K562 (cell line): ENCODE measurements around the gene FITM1. TPM values are rescaled to one million over a fixed set of nuclear protein-coding genes. Genes with fewer than 3 reads are reported as not detected.

ENCODE experiments used
- ATAC-seq: fragments of 200-7000 bp; cut with Tn5 transposase; 3 replicates; pipeline ENCODE4 v1.9.1; 2020; ENCODE audit warnings: moderate library complexity
- BruUV-seq: library from RNA; stranded (reverse); fragments of 400-500 nt; replicated peaks from 2 replicates; lab custom pipeline; 2021; lab: Mats Ljungman, UMichigan
- CTCF ChIA-PET: fragments of 300-600 bp; formaldehyde crosslinking; extraction: SDS; loops from one replicate; lab custom pipeline; 2021; ENCODE audit warnings: low intra/inter-chr PET ratio; lab: Yijun Ruan, JAX
- POLR2A ChIA-PET: fragments of 300-600, 350-650 bp; sonication (Branson Sonifier 250); formaldehyde crosslinking; extraction: SDS; loops from one replicate; lab custom pipeline; 2021; ENCODE audit warnings: antibody characterized with exemption, inconsistent platforms; lab: Yijun Ruan, JAX
- DNase-seq, 4 experiments: peaks; one replicate each; pipeline versions ENCODE4 v3.0.0 to v3.0.0-alpha.2; 2011 to 2018; ENCODE audit warnings: low spot score in 3 of 4, mixed read lengths in 3 of 4; ENCODE audit errors: extremely low read depth in 1 of 4
- FAIRE-seq: peaks from 2 replicates; lab custom pipeline; 2011; peaks lifted over from hg19 to GRCh38; lab: Jason Lieb, UNC
- H2AFZ ChIP-seq: 2 replicates; pipeline ENCODE4 v1.6.0; 2011; ENCODE audit warnings: low read depth, low read length, control low read depth, inconsistent platforms
- H3K27ac ChIP-seq: fragments of 200-600 bp; 3 replicates; pipeline ENCODE4 v1.8.0; 2011; ENCODE audit warnings: low read depth, mild to moderate bottlenecking, control low read depth, inconsistent platforms, low read length, moderate library complexity, mixed read lengths; ENCODE audit errors: extremely low read depth
- H3K27me3 ChIP-seq, 2 experiments: fragments of 300-600 bp in 1 of 2; 2 replicates in 1 of 2; 3 replicates in 1 of 2; pipeline versions ENCODE4 v1.6.0 to v1.8.0; 2011; ENCODE audit warnings: inconsistent platforms in 2 of 2, low read length in 2 of 2, mild to moderate bottlenecking in 1 of 2, mixed read lengths in 1 of 2, moderate library complexity in 1 of 2; ENCODE audit not compliant: control insufficient read depth in 2 of 2, insufficient read depth in 2 of 2
- H3K36me3 ChIP-seq: fragments of 300-600 bp; 3 replicates; pipeline ENCODE4 v1.8.0; 2011; ENCODE audit warnings: mild to moderate bottlenecking, low read length, inconsistent platforms; ENCODE audit not compliant: control insufficient read depth, insufficient read depth
- H3K4me1 ChIP-seq, 2 experiments: fragments of 200-600 bp in 1 of 2; replicated peaks in 1 of 2; 2 replicates in 1 of 2; 3 replicates in 1 of 2; pipeline versions ENCODE4 v1.5.1 to v1.8.0; 2011; ENCODE audit warnings: inconsistent platforms in 2 of 2, low read length in 2 of 2, mild to moderate bottlenecking in 1 of 2, mixed read lengths in 1 of 2, moderate library complexity in 1 of 2; ENCODE audit not compliant: control insufficient read depth in 2 of 2, insufficient read depth in 2 of 2
- H3K4me2 ChIP-seq: 2 replicates; pipeline ENCODE4 v1.6.1; 2011; ENCODE audit warnings: low read length, control low read depth, inconsistent platforms, mixed read lengths; ENCODE audit not compliant: insufficient read depth
- H3K4me3 ChIP-seq: fragments of 200-600 bp; sonication (generic), shearing (Covaris generic); 2 replicates; pipeline ENCODE4 v1.5.1; 2016; ENCODE audit warnings: control low read depth, inconsistent platforms
- H3K79me2 ChIP-seq: fragments of 200-600 bp; 3 replicates; pipeline ENCODE4 v1.8.0; 2011; ENCODE audit warnings: low read length, inconsistent platforms; ENCODE audit not compliant: control insufficient read depth, insufficient read depth
- H3K9ac ChIP-seq, 2 experiments: 2 replicates each; pipeline versions ENCODE4 v1.6.0 to v1.6.1; 2011; ENCODE audit warnings: low read depth in 2 of 2, low read length in 2 of 2, control low read depth in 1 of 2, inconsistent platforms in 1 of 2, mild to moderate bottlenecking in 1 of 2, mixed read lengths in 1 of 2; ENCODE audit not compliant: insufficient read depth in 1 of 2
- H3K9me1 ChIP-seq: one replicate; pipeline ENCODE4 v1.6.0; 2011; ENCODE audit warnings: inconsistent platforms, mild to moderate bottlenecking, low read length, moderate library complexity; ENCODE audit not compliant: control insufficient read depth, insufficient read depth
- H3K9me3 ChIP-seq: replicated peaks from 2 replicates; pipeline ENCODE4 v1.5.1; 2011; ENCODE audit warnings: low read depth, low read length, inconsistent platforms; ENCODE audit not compliant: control insufficient read depth, insufficient read depth
- H4K20me1 ChIP-seq: replicated peaks from 2 replicates; pipeline ENCODE4 v1.6.1; 2011; ENCODE audit warnings: low read length, inconsistent platforms, mixed read lengths; ENCODE audit not compliant: control insufficient read depth, insufficient read depth
- ETV5 ChIP-seq: sonication (generic); formaldehyde crosslinking; IDR thresholded peaks from 2 replicates; pipeline ENCODE4 v1.4.0; 2020; ENCODE audit warnings: low read depth, mild to moderate bottlenecking, missing genetic modification reagents
- HOXB6 ChIP-seq: fragments of 250-450 bp; sonication (Bioruptor Pico); IDR thresholded peaks from 2 replicates; pipeline ENCODE4 v1.5.1; 2022; ENCODE audit warnings: mild to moderate bottlenecking, borderline replicate concordance
- MYNN ChIP-seq, 2 experiments: sonication (generic); formaldehyde crosslinking in 1 of 2; IDR thresholded peaks; 2 replicates each; pipeline versions ENCODE4 v1.5.0 to v1.6.1; 2016 to 2020; ENCODE audit warnings: antibody characterized with exemption in 1 of 2, missing genetic modification reagents in 1 of 2
- POLR2H ChIP-seq: IDR thresholded peaks from 2 replicates; pipeline ENCODE4 v1.6.1; 2016; ENCODE audit warnings: missing genetic modification characterization, low read depth, mild to moderate bottlenecking, control low read depth, missing compliant biosample characterization, moderate library complexity
- RBM25 ChIP-seq: fragments of 200-400 bp; formaldehyde crosslinking; IDR thresholded peaks from 2 replicates; pipeline ENCODE4 v1.6.1; 2018; ENCODE audit warnings: low read length, low read depth, moderate library complexity; ENCODE audit not compliant: severe bottlenecking
- RFX5 ChIP-seq: IDR thresholded peaks from 2 replicates; pipeline ENCODE4 v1.6.1; 2011; ENCODE audit warnings: low read depth, mild to moderate bottlenecking, improper control_type of control experiment, low read length
- SNRNP70 ChIP-seq: fragments of 200-400 bp; formaldehyde crosslinking; optimal IDR thresholded peaks from 2 replicates; pipeline ENCODE3; 2017; ENCODE audit warnings: low read depth, low read length
- SRSF3 ChIP-seq: fragments of 200-400 bp; formaldehyde crosslinking; IDR thresholded peaks from 2 replicates; pipeline ENCODE4 v1.6.1; 2016; ENCODE audit warnings: mild to moderate bottlenecking, low read length, moderate library complexity; ENCODE audit not compliant: insufficient read depth
- STAT5B ChIP-seq: fragments of 250-450 bp; sonication (Bioruptor Pico); IDR thresholded peaks from 2 replicates; pipeline ENCODE4 v1.8.0; 2021; ENCODE audit warnings: mild to moderate bottlenecking, inconsistent platforms
- TAF9B ChIP-seq: fragments of 450-650 bp; IDR thresholded peaks from 2 replicates; pipeline ENCODE4 v1.6.1; 2018; ENCODE audit warnings: mild to moderate bottlenecking; ENCODE audit not compliant: partially characterized antibody
- ZNF436 ChIP-seq: fragments of 250-450, 450-650 bp; sonication (Bioruptor Pico); formaldehyde crosslinking; IDR thresholded peaks from 2 replicates; pipeline ENCODE4 v1.7.0; 2020; ENCODE audit warnings: mild to moderate bottlenecking
- ZNF717 ChIP-seq: fragments of 250-450 bp; sonication (Bioruptor Pico); IDR thresholded peaks from 2 replicates; pipeline ENCODE4 v1.5.0; 2021
- ZNF77 ChIP-seq: fragments of 250-450 bp; sonication (Bioruptor Pico); IDR thresholded peaks from 2 replicates; pipeline ENCODE4 v1.5.0; 2020
- WGBS: fragments of 100-300 bp; shearing (Covaris generic); methylation state at CpG from one replicate; pipeline ENCODE4 v1.1.6; 2016; ENCODE audit warnings: low coverage, mixed read lengths; ENCODE audit not compliant: insufficient coverage; ENCODE audit errors: missing lambda C conversion rate; 5-methylcytosine and 5-hydroxymethylcytosine counted together
- in situ Hi-C: fragments of 300-500 bp; cut with MboI; formaldehyde crosslinking; loops from 4 replicates; pipeline ENCODE4 v1.15.0; 2018; ENCODE audit warnings: inconsistent platforms, mixed read lengths
- intact Hi-C: fragments of 100-400 bp; cut with micrococcal nuclease; formaldehyde crosslinking; loops from 2 replicates; pipeline ENCODE4 v1.14.2; 2022
- polyA plus RNA-seq, 8 experiments: library from polyadenylated mRNA; depleted of rRNA in 4 of 8; stranded (reverse) in 5 of 8; unstranded in 3 of 8; fragments of >200 nt; fragmentation: Nextera tagmentation in 2 of 8; fragmentation: Illumina TruSeq in 1 of 8; extraction: Ambion mirVana in 2 of 8; extraction: Trizol in 1 of 8; gene quantifications; 2 replicates each; pipeline versions ENCODE4 v1.2.1 to v1.2.3, GENCODE V29; 2011 to 2014; ENCODE audit warnings: inconsistent platforms in 1 of 8, missing spikeins in 1 of 8
- total RNA-seq, 7 experiments: library from RNA; depleted of rRNA in 6 of 7; stranded (reverse); fragments of >200 nt in 6 of 7; fragmentation: Illumina TruSeq in 2 of 7; extraction: Trizol in 2 of 7; gene quantifications; 2 replicates each; pipeline versions ENCODE4 v1.2.1 to v1.2.3, GENCODE V29; 2011 to 2021; ENCODE audit warnings: low replicate concordance in 1 of 7
- TF ChIP-seq, protein P1 (sequence below), 2 experiments: fragments of 200-800 bp in 1 of 2; sonication (Bioruptor generic) in 1 of 2; sonication (generic) in 1 of 2; formaldehyde crosslinking in 1 of 2; IDR thresholded peaks in 1 of 2; conservative IDR thresholded peaks in 1 of 2; 2 replicates each; pipeline versions ENCODE4 v1.5.0 to v1.6.1; 2016 to 2020; ENCODE audit warnings: missing compliant biosample characterization in 1 of 2, missing genetic modification characterization in 1 of 2, missing genetic modification reagents in 1 of 2
- TF ChIP-seq, protein P2 (sequence below): sonication (generic); formaldehyde crosslinking; IDR thresholded peaks from 2 replicates; pipeline ENCODE4 v1.8.1; 2022; ENCODE audit warnings: missing genetic modification reagents
- TF ChIP-seq, protein P3 (sequence below): fragments of 450-650 bp; formaldehyde crosslinking; IDR thresholded peaks from 2 replicates; pipeline ENCODE4 v1.4.0; 2022; ENCODE audit warnings: missing genetic modification characterization

Gene FITM1
- total and polyA plus RNA-seq, 9 of the 15 experiments (the other 6 are each of a cell fraction or from before 2014, with no cell fraction given), result 0.09 to 0.20 TPM; not detected in 7

DNA sequence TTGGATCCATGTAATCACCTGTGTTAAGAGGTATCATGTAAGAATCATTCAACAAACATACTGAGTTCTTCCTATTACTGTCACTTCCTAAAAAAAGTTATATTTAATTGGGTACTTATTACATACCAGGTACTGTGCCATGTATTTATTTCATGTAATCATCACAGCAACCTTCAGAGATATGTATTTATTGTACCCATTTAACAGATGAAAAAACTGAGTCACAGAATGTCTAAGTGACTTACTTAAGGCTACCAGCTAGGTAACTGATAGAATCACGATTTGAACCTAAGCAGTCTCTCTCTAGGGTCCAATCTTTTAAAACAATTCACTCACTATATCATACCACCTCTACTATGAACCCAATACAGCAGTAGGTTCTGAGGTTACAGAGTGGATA lies 14.0 kb downstream of the FITM1 start (continued):
- peak; percentile 96 for TF ChIP-seq RBM25
- no peak for TF ChIP-seq ETV5

DNA sequence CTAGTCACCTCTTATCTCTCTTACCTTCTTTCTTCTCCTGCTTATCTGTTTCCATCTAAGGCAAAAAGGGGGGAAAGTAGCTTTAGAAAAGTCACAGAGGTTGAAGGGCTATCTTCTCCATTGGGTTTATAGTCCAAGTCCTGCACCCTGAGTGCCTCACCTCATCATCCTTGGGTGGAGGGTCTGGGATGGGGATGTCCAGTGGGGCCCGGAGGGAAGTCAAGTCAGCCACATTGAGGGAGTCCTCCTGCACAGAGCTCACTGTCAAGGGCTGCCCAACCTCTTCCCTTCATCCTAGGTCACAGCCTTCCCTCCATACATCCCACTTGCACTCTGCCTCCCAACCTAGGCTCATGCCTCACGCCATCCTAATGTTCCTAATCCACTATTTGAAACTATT lies 14.8 kb downstream of the FITM1 start:
- in situ Hi-C loops (no loop called here), intact Hi-C loops (loop anchor here (10.0 kb wide), 1 partner anchor 50 kb away; the partner anchor contains the start of gene PCK2)
- H2AFZ ChIP-seq, result no peak overlapping the region
- peaks cover 42% of the 10 kb centered on the region; the same call in 2 of the 3 replicates for H3K36me3 ChIP-seq
- H3K4me2 ChIP-seq, result peak overlapping the region; percentile 98
- CTCF ChIA-PET, result no interaction called here
- WGBS, result 53% methylated on average over 2 of the region's 2 CpGs
- peaks cover 50% of the 10 kb centered on the region for H3K79me2 ChIP-seq
- peak overlapping the region; percentile 98; the same call in 1 of the 2 replicates for H3K4me3 ChIP-seq
- H4K20me1 ChIP-seq, result no peaks in the 10 kb centered on the region
- DNase-seq (no peak), ATAC-seq (no peak), FAIRE-seq (no peak)
- POLR2A ChIA-PET, result interaction anchor here (0.7 to 1.8 kb wide), 3 partner anchors 8 to 84 kb away, joined by 3 to 4 read pairs (median 3); no protein-coding TSS in a partner anchor
- no peak overlapping the region; the same call in 2 of the 3 replicates for H3K27ac ChIP-seq
- BruUV-seq, result no TSS peak
- no peaks in the 10 kb centered on the region for H3K27me3 ChIP-seq
- H3K4me1 ChIP-seq, result peaks cover 33 to 53% of the 10 kb centered on the region in 2 experiments; a peak in 4 of 5 replicates
- peaks cover 5% of the 10 kb centered on the region for H3K9me1 ChIP-seq
- H3K9me3 ChIP-seq, result no peaks in the 10 kb centered on the region
- H3K9ac ChIP-seq, result peak overlapping the region; percentile 81 to 97; a peak in 2 of 4 replicates
- TF ChIP-seq HOXB6 (no peak), ZNF436 (CRISPR knock-in tag) (no peak), TAF9B (no peak), STAT5B (CRISPR knock-in tag) (no peak), RFX5 (no peak), MYNN (IDR thresholded peaks at IDR 0.05) (no peak), MYNN (CRISPR knock-in tag; IDR thresholded peaks at IDR 0.05) (no peak), POLR2H (no peak), SRSF3 (no peak), ZNF77 (no peak), ZNF717 (no peak), SNRNP70 (no peak)
- TF ChIP-seq, protein P1, sequence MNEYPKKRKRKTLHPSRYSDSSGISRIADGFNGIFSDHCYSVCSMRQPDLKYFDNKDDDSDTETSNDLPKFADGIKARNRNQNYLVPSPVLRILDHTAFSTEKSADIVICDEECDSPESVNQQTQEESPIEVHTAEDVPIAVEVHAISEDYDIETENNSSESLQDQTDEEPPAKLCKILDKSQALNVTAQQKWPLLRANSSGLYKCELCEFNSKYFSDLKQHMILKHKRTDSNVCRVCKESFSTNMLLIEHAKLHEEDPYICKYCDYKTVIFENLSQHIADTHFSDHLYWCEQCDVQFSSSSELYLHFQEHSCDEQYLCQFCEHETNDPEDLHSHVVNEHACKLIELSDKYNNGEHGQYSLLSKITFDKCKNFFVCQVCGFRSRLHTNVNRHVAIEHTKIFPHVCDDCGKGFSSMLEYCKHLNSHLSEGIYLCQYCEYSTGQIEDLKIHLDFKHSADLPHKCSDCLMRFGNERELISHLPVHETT (CRISPR knock-in tag; conservative IDR thresholded peaks at IDR 0.05 in 1 of 2, IDR thresholded peaks at IDR 0.05 in 1 of 2), result no peak
- TF ChIP-seq, protein P2, sequence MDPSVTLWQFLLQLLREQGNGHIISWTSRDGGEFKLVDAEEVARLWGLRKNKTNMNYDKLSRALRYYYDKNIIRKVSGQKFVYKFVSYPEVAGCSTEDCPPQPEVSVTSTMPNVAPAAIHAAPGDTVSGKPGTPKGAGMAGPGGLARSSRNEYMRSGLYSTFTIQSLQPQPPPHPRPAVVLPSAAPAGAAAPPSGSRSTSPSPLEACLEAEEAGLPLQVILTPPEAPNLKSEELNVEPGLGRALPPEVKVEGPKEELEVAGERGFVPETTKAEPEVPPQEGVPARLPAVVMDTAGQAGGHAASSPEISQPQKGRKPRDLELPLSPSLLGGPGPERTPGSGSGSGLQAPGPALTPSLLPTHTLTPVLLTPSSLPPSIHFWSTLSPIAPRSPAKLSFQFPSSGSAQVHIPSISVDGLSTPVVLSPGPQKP (CRISPR knock-in tag), result no peak
- TF ChIP-seq, protein P3, sequence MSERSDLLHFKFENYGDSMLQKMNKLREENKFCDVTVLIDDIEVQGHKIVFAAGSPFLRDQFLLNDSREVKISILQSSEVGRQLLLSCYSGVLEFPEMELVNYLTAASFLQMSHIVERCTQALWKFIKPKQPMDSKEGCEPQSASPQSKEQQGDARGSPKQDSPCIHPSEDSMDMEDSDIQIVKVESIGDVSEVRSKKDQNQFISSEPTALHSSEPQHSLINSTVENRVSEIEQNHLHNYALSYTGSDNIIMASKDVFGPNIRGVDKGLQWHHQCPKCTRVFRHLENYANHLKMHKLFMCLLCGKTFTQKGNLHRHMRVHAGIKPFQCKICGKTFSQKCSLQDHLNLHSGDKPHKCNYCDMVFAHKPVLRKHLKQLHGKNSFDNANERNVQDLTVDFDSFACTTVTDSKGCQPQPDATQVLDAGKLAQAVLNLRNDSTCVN, result no peak
